Stimulated activated CD4-positive, alpha-beta T cell treated with anti-CD3 and anti-CD28 coated beads, TNF-alpha, amount 100 ng/mL, for 1 hour (primary cell): ENCODE results near the gene BZW1.

Experiments
- DNase-seq, 3 donors: peaks; one replicate each; pipeline ENCODE4 v3.0.0-alpha.2; 2020; ENCODE audit warnings: low read depth in 3 of 3, low spot score in 1 of 3

Gene BZW1

DNA sequence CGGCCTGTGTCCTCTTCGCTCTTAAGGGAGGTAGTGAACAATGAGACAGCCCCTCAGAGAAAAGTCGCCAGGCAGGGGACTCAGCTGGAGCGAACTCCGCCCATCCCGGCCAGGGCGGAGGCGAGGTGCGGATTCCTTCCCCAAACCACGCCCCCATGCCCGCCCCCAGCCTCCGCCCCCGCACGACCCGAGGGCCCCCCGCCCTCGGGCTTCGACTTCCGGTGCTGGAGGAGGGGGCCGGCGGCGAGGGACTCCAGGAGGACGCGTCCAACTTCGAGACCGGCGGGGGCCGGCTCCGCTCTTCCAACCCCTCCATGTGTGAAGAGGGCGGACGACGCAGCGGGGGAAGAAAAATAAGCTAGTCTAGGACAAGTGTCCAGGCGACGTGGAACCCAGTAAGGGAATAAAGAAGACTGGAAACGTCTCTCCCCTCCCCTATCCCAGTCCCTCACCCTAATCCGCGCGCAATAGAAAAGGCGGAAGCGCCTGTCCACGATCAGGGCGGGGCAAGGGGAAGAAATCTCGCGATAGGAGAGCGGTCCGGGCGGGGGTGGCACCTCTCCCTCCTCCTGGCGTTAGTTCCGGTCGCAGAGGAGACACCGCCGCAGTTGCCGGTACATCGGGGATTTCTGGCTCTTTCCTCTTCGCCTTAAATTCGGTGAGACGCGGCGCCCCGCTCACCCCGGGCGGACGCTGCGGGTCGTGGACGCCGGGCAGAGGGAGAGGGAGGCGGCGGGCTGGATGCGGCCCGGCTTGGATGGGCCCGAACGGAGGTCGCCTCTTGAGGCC lies at the start of gene BZW1:
BZW1 (plus strand) TSS at position 578 of the 789 bp plus-strand sequence. CDS start 1,308 bp downstream, outside the sequence.
- peak; percentile 91 to 95 (median 91) for DNase-seq

DNA sequence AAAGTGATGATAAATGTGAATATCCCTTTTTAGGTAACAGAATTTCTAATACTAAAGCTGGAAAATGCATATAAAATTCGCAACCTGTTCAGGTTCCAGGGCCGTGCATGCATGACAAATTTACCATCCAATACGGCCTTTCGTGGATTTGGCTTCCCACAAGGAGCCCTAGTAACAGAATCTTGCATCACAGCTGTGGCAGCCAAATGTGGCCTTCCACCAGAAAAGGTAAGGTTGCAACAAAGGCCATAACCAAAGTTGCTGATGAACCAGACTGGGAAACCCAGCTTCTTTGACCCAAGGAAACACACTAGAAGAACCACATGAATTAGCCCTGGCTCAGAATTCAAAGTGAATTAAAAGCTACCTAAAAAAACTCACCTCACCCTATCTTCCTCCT lies 49.6 kb upstream of the BZW1 start:
- DNase-seq, result no peak

DNA sequence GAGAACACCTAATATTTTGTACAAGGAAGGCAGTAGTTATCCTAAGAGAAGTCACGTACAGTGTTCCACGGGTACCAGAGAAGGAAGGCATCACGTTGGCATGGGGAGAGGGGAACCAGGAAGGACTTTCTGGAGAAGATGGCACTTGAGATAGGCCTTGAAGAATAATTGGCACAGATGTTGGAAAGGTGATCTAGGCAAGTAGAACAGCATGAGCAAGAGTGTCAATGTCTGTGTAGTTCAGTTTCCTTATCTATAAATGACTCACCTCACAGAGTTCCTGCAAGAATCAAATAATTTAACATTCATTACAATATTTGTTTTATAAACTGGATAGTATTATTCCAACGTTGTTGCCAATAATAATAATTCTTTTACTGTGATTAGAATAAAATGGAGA lies 48.3 kb upstream of the BZW1 start:
- DNase-seq, result no peak

DNA sequence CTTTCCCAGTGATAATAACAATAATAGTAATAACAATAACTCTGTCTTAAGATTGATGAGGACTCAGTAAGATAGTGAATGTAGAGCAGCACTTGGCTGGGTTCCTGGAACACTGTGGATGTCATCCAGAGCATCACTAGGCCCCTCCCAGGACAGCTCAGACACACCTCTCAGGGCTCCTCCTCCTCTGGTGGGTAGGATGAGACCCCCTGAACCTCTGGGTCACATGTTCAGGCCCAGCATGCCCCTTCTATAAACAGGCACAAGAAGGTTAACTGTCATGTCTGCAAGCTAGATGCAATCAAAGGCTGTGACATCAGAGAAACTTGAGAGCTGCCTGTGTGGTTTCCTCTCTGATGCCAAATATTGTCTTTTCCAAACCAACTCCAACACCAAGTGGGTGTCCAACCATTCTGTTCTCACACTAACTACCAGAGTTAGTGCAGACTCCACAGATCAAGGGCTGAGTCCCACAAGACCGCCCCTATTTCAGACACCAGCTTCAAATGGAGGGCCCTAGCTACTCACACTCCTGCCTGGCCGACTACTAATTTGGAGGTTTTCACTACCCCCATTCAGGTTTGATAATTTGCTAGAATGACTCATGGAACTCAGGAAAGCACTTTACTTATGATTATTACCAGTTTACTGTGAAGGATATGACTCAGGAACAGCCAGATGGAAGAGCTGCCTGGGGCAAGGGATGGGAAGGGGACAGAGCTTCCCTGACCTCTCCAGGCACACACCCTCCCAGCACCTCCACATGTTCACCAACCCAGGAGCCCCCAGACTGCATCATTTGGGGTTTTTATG lies 46.4 kb upstream of the BZW1 start:
- no peak for DNase-seq

DNA sequence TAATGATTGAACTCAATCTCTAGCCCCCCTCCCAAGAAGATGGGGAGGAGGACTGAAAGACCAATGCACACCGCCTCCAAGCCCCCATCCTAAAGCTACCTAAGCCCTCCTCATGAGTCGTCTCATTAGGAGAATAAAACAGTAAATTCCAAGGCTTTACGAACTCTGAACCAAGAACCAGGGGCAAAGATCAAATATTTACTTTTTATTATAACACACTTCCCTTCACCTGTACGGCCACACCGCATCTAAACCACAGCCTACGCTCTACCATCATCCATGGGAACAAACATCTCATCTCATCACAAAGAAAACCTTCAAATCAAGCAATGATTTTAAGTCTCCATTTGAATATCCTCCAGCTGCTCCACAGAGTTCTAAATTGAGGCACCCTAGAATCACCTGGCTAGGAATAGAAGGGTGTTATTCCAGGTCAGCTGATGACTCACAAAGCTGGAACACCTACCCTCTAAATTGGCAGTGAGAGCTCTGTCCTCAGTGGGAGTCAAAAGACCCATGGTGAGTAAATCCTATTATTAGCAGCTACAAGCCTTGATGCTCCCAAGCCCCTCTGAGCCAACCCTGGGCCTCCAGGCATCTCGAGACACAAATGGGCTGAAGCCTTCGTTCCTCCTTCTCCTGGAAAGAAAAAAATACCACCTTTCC lies 45.6 kb upstream of the BZW1 start:
- DNase-seq, result no peak

DNA sequence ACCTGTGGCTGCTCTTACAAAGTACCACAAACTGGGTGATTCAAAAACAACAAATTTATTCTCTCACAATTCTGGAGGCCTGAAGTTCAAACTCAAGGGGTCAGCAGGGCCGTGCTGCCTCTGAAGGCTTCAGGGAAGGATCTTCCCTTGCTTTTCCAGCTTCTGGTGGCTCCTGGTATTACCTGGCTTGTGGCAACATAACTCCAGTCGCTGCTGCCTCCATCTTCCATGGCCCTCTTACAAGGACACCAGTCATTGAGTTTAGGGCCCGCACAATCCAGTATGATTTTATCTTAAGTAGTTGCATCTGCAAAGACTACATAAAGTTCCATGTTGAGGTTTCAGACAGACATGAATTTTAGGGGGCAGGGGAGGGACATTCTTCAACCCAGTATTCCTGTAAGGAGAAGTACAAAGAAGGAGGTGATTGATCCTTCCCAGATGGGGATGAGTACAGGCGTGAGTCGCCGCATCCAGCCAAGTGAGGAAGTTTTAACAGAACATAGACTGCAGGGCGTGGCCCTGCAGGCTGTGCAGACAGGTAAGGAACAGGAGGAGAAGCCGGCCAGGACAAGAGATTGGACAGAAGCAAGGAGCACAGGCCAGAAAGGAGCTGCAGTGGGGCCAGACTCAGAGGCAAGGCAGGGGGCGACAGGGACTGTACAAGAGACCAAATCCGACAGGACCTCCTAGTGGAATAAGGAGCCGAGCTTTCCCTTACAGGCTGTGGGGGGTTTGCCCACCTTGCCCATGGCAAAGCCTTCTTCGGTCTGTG lies 44.4 kb upstream of the BZW1 start:
- no peak for DNase-seq

DNA sequence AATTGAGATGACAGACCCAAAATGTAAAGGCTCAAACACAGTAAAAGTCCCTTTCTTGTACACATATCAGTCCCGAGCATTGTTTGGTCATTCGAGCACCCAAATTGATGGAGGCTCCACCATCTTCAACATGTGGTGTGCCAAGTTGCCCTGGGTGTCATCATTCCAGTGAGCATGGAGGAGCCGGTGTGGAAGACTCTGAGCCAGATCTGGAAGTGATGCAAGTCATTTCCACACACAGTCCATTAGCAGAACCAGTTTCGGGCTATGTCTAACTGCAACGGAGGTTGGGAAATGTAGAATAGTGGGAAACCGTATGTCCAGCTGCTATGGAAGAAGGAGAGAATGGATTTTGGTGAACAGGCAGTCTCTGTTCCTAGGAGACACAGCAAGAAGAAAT lies 40.9 kb upstream of the BZW1 start:
- DNase-seq, result no peak

DNA sequence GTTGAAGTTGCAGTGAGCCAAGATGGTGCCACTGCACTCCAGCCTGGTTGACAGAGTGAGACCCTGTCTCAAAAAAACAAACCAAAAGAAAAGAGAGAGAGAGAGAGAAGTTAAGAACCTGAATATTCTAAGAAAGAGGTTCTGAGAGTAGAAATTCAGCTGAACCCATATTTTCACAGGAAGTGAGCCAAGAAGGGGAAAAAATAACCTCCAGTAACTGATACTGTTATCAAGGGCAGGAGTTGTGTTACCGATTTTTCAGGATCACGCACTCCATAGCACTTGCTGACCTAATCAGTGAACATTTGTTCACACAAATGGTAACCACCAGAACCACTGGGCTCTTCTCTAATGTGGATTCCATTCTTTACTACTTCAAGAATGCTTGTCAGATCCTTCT lies 39.1 kb upstream of the BZW1 start:
- DNase-seq, result no peak

DNA sequence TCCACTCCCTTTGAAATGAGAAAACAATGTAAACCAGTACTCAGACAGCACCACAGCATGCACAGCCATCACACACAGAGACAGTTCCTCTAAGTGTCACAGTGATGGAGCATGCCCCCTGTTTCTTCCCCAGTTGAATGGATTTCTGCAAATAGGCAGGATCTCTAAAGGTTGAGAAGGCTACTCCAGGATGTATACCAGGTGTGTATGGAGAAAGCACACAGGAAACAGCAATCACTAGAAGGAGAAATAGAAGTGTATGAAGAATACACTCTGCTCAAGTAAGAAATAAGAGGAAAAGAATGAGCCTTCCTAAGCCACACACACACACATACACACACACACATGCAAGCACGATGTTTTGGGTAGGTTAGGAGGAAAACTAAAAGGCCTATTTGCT lies 38.6 kb upstream of the BZW1 start:
- no peak for DNase-seq

DNA sequence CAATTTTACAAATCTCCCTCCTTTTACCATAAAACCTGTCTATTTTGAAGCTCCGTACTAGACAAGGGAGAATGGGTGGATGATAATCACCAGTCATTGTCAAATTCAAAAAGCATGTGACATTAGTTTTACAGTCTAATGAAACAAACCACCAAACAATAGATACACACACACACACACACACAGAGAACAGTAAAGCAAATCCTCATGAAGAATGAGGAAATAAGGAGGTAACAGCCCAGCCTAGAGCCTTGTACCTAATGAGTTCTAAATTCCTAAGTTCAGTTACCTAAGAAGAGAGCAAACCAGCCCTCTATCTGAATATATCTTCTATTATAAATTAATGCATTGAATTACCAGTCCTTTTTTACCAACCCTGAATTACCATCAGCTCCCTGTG lies 36.8 kb upstream of the BZW1 start:
- no peak for DNase-seq

DNA sequence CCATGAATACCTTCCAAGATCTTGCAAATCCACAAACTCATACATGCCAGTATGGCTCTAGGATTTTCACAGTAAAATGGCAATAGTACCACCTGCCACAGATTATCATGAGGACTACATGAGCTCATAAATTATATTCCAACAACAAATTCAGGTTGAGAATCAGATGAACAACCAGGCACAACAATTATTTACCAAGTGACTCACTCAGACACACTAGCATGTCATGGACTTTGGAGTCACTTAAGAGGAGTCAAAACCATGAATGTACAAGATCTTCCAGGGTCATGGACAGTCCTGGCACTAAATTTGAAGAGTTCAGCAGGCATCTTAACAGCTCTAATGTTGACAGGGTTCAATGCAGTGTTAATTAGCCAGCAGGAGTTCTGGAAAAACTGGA lies 34.4 kb upstream of the BZW1 start:
- no peak for DNase-seq

DNA sequence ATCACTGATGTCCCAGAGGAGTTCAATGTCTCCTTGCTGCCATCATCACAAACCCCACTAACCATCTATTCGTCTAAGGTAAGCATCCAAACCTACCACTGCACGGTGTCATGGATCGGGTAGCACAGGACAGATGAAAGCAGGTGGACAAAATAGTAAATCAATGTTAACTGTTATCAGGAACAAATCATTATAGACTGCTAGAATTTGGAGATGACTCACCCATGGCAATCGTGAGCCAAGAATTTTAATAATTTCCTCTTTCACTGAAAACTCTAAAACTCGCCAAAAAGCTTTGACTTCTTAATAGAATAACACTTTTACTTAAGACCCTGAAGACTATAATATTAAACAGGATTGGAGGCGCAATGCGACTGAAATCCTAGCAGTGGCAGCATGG lies 33.7 kb upstream of the BZW1 start:
- DNase-seq, result no peak

DNA sequence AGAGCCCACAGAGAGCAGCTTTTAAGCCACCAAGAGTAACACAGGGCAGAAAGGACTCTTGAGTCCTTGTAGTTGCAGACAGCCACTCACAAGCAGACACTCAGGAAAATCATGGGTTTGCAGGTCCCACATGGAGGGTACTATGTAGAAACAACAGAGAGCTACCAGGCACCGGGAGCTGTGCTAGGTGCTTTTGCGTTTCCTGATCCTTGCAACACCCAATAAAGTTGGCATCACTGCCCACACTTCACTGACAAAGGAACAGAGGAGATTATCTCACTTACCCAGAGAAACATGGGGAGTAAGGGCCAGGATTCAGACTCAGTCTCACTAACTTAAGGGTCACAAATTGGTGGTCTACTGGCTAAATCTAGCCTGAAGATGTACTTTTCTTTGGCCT lies 32.5 kb upstream of the BZW1 start:
- no peak for DNase-seq

DNA sequence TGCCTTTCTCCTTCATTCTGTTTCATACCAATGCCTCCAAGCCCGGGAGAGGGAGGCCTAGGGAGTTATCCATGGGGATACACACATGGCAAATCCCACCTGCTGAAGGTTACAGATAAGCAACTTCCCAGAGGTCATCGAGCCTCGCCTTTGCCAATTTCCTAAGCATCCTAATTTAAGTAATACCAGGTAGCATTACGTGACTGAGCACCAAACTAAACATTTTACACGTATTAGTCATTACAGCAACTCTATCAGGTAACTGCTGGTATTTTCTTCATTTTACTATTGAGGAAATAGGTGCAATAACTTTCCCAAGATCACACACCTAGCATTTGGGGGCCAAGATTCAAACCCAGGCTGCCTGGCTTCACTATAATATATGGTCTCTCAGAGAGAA lies 30.1 kb upstream of the BZW1 start:
- DNase-seq, result no peak

DNA sequence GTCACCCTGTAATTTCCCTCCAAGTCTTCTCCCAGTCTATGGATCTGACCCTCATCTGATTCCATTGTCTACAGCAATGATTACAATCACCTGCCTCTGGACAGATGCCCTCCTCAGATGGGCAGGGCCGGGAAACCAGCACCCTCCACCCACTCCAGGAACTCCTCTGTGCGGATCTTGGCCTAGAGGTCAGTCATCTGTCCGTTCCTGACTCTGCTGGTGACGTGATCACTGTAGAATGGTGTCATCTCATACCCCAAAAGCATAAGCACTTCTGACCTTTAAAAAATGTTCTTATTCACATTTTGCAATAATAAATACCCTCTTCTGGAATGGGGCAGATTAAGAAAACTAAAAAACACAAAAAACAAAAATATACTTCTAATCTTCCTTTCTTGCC lies 29.5 kb upstream of the BZW1 start:
- DNase-seq, result no peak

DNA sequence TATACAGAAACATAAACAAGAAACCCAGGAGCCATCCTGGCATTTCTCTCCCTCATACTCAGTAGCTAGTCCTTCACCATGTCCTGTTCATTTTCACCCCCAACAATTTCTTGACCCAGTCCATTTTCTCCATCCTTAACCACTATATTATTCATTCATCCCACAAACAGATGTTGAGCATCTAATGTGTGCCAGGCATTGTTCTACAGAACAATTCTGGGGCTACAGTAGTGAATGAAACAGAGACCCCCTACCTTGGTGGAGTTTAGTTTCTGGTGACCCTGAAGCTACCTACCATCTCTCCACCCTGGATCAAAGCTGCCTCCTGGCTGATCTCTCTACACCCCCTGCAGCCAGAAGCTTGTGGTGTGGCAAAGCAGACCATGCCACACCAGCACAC lies 27.5 kb upstream of the BZW1 start:
- DNase-seq, result no peak

DNA sequence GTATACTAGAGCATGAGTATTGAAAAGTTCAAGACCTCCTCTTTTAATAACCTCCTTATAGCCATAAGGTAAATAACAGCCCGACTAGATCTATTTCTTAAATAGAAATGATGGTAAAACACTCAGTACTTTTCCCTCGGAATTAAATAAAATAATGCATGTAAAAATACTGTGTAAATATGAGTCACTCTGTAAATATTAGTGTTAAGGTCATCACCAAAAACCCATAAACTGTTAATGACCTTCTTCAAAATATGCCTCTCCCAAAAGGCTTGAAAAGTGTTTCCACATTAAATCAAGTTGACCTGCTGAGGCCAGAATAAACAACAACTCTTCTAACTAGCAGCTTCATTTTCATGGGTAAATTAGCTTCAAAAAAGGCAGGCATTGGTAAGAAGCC lies 25.3 kb upstream of the BZW1 start:
- no peak for DNase-seq

DNA sequence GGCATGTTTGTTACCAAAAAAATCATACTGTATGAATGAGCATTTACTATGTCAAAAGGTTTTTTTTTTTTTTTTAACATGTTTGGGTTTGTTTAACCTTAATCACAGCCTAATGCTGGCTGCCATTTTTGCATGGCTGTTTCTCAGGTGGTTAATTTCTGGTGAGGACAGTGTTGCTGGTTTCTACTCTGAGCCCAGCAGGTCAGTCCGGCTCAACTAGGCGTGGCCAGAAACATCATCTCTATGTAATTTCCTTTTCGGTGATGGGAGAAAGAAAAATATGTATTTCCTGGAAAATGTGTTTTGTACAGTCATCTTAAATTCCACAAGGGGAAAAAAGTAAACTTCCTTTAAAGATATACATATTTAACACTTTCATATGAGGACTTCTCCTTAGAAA lies 24.9 kb upstream of the BZW1 start:
- DNase-seq, result no peak

DNA sequence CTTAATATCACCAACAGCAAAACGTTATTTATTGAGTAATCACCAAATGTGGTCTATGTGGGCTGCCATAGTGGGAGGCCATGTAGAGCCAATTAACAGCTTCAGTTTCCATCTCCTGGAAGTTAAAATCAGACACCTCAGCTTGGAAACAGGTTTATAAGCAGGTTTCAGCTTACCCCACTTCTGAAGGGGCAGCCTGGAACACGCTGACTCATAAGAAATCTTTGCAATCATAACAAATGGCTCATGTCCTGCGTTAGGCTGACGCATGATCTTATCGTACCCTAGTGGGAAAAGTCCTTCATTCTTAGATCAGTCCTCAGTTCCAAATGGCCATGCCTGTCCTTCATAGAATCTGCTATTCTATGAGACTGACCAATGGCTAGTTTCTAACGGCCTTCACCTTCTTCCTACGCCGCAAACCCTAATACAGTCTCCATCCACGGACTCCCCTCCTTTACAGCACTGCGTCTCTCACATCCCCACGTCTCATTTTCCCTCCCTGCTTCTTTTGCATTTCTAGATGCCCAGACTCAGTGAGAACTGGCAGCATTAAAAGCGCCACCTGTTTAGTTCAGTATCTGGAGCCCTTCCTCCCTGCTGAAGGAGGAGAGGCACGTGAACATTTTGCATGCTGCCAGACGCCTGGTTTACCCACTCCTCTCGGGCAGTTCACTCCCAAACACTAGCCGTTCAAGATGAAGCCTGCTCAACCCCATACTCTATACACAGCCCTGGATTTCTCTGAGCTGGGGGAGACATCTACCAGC lies 24.2 kb upstream of the BZW1 start:
- DNase-seq, result no peak

DNA sequence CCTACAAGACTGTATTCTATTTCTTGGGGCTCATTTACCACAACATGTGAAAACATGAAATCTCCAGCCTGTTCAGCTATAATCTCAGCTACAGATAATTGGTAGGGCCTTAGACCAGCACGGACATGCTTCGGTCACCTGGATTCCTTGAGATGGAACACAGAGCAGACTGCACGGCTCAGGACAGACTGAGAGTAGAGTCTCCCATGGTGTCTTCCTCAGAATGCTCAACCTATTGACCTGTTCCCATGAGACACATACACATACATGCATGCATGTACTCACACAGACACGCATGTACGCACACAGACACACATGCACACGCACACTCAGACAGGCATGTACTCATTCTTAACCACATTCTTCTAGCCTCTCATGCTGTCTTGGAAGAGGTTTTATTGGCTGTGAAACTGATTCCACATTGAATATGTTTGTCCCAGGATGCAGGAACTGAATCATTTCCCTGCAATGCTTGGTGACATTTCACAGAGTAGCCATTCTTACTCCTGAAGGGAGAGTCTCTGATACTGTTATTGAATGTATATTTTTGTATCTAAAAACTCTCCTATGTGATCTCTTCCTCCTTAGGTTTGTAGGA lies 23.5 kb upstream of the BZW1 start:
- no peak for DNase-seq
